GM21717 (cell line): ENCODE measurements around the gene TMEM89.

Experiments
- ATAC-seq: cut with Tn5 transposase; IDR thresholded peaks from one replicate; pipeline ENCODE4 v1.9.1; 2021; ENCODE audit warnings: mild to moderate bottlenecking, moderate library complexity; ENCODE audit not compliant: unreplicated experiment

Gene TMEM89

DNA sequence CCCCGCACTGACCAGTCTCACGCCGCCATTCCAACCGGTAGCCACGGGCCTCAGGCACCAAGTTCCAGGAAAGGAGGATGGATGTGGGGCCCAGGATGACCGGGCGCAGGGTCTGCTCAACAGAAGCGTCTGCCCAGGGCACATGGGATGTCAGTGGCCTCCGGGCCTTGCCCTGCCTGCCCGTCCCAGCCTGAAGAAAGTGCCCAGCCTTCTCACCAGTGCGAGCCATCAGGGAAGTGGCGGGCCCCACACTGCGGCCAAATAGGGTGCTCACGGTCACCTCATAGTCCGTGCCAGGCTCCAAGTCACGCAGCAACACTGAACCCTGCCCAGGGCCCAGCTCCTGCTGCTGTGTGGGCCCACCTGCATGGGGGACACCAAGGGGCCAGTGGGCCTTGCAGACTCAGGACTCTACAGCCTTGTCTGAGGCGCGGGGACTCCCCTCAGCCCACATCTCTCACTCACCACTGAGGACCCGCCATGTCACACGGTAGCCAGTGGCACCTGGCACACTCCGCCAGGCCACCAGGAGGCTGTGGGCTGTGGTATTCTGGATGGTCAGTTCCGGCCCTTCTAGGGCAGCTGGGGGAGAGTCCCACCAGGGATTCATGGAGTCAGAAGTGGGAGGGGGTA is 29.6 kb downstream of the TMEM89 start:
- no peak for ATAC-seq

DNA sequence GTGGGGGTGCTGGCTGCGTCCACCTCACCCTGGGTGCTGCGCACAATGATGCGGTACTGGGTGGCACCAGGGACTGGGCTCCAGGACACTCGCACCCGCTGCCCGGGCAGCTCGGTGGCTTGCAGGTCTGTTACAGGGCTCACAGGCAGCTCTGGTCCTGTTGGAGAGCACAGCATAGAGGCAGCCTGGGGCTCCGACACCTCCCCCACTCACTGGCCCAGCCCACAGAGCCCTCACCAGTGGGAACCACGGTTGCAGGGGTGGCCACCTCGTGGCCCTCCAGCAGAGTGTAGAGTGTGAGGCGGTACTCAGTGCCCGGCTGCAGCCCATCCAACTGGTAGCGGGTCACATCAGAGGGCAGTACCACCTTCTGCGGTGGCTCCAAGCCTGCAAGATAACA is 30.1 kb downstream of the TMEM89 start:
- ATAC-seq = no peak

- ATAC-seq = no peak
Measured at GRCh38 chr3:48588230-48588629, 33.3 kb downstream of the TMEM89 start.

- ATAC-seq = no peak
Measured at GRCh38 chr3:48587686-48588085, 33.9 kb downstream of the TMEM89 start.

GRCh38 chr3:48585411-48585810 is 36.2 kb downstream of the TMEM89 start:
- ATAC-seq = no peak

- no peak for ATAC-seq
Measured at GRCh38 chr3:48584836-48585235, 36.7 kb downstream of the TMEM89 start.

GRCh38 chr3:48581621-48582481 is 39.7 kb downstream of the TMEM89 start:
- ATAC-seq = no peak

DNA sequence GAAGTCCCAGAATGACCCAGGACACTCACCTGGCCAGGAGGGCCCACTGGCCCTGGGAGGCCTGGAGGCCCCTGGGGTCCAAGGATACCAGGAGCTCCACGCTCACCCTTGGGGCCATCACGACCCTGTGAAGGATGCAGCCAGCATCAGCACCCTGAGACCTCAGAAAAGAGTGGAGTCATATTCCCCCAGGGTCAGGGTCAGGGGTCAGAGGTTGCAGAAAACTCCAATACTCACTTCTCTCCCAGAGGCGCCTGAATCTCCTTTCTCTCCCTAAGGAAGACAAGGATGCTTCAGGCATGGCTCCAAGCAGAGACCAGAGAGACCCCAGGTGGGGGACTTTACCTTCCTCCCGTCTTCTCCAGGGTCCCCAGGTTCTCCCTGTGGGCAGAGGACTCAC is 44.9 kb downstream of the TMEM89 start:
- ATAC-seq = no peak

DNA sequence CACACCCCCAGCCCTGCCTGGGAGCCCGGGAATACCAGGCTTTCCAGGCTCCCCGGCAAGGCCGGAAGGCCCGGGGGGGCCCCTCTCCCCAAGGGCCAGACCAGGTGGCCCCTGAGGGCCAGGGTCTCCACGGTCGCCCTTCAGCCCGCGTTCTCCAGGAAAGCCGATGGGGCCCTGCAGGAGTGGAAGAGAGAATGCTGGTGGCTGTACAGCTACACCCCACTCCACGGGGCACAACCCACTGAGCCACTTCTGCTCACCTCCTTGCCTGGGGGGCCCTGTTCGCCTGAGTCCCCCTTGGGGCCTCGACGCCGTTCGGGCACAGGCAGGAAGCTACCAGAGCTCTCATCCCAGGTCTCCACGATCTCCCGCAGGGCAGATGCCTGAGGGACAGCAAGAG is 46.2 kb downstream of the TMEM89 start:
- no peak for ATAC-seq

GRCh38 chr3:48573973-48574585 is 47.5 kb downstream of the TMEM89 start:
- no peak for ATAC-seq

- ATAC-seq = no peak
Measured at GRCh38 chr3:48572517-48572916, 49.1 kb downstream of the TMEM89 start.

DNA sequence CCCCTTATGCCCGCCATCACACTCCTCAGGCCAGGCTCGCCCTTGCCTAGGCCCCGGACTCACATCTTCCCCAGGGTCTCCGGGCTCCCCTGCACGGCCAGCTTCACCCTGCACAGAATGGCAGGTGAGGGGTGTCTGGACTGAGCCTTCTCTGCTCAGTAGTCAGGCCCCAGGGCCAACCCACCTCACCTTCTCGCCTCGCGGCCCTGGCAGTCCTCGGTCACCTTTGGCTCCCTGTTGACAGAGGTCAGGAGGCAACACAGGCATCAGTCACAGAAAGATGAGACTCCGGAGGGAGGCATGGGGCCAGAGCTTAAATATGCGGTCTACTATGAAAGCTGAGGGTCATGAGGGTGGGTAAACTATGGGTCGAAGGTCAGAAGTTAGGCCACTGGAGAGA is 49.6 kb downstream of the TMEM89 start:
- ATAC-seq = no peak
